ENCODE measurements around the gene HS3ST5.

HS3ST5 gene

GRCh38 chr6:114008331-114008730, 334.5 kb downstream of the HS3ST5 start:
- DNase-seq (ENCODE audit: low read depth in 1 of 2, low spot score in 1 of 2) = no peak

GRCh38 chr6:114007516-114007915, 335.3 kb downstream of the HS3ST5 start:
- no peak for DNase-seq (ENCODE audit: low read depth in 1 of 2, low spot score in 1 of 2)
